ENCODE results near the gene UBA1. TPM values are rescaled to one million over a fixed set of nuclear protein-coding genes. Genes with fewer than 3 reads are reported as not detected.

UBA1 gene
- total RNA-seq, 3 donors from 2014 or later: 160 to 198 (median 172) TPM

- ATAC-seq: no peak
- H3K4me3 ChIP-seq: no peak overlapping the region
These were observed 5.1 kb downstream of the UBA1 start for GRCh38 chrX:47198687-47199080.

GRCh38 chrX:47199286-47199685 is 5.7 kb downstream of the UBA1 start:
- no peak for DNase-seq
- H3K9me3 ChIP-seq: no peaks in the 10 kb centered on the region
- no peak for ATAC-seq
- TF ChIP-seq, protein P1, sequence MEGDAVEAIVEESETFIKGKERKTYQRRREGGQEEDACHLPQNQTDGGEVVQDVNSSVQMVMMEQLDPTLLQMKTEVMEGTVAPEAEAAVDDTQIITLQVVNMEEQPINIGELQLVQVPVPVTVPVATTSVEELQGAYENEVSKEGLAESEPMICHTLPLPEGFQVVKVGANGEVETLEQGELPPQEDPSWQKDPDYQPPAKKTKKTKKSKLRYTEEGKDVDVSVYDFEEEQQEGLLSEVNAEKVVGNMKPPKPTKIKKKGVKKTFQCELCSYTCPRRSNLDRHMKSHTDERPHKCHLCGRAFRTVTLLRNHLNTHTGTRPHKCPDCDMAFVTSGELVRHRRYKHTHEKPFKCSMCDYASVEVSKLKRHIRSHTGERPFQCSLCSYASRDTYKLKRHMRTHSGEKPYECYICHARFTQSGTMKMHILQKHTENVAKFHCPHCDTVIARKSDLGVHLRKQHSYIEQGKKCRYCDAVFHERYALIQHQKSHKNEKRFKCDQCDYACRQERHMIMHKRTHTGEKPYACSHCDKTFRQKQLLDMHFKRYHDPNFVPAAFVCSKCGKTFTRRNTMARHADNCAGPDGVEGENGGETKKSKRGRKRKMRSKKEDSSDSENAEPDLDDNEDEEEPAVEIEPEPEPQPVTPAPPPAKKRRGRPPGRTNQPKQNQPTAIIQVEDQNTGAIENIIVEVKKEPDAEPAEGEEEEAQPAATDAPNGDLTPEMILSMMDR (IDR thresholded peaks at IDR 0.05): no peak
- peaks cover 15% of the 10 kb centered on the region for H3K4me1 ChIP-seq (ENCODE audit: low read depth)
- H3K4me3 ChIP-seq: no peak overlapping the region
- no peaks in the 10 kb centered on the region for H3K36me3 ChIP-seq (ENCODE audit: low read depth)
- intact Hi-C loops (cut with DNase I, micrococcal nuclease): loop anchor here in 1 of 2 donors (10.0 kb wide), 2 partner anchors 186 to 326 kb away; no protein-coding TSS in a partner anchor

More at GRCh38 chrX:47198687-47199080, 5.1 kb downstream of the UBA1 start:
- Histone ChIP-seq H3K36me3 (ENCODE audit: low read depth) (no peaks in the 10 kb centered on the region), H3K9me3 (no peaks in the 10 kb centered on the region), H3K4me1 (ENCODE audit: low read depth) (peaks cover 15% of the 10 kb centered on the region)
- TF ChIP-seq, protein P1 (IDR thresholded peaks at IDR 0.05): no peak
- DNase-seq: no peak
- intact Hi-C loops (cut with DNase I, micrococcal nuclease): loop anchor here in 1 of 2 donors (10.0 kb wide), 2 partner anchors 186 to 326 kb away; no protein-coding TSS in a partner anchor

GRCh38 chrX:47200385-47201150 is 6.9 kb downstream of the UBA1 start:
- DNase-seq (peak in 1 of 3 donors; percentile 50), ATAC-seq (peak; percentile 84)
- Histone ChIP-seq H3K36me3 (ENCODE audit: low read depth) (no peaks in the 10 kb centered on the region), H3K4me3 (no peak overlapping the region), H3K4me1 (ENCODE audit: low read depth) (peaks cover 12% of the 10 kb centered on the region), H3K9me3 (no peaks in the 10 kb centered on the region)
- TF ChIP-seq, protein P1 (IDR thresholded peaks at IDR 0.05): no peak
- intact Hi-C loops (cut with DNase I, micrococcal nuclease): no loop called here

GRCh38 chrX:47201345-47201944 is 7.8 kb downstream of the UBA1 start:
- ATAC-seq (no peak), DNase-seq (no peak)
- H3K9me3 ChIP-seq: no peaks in the 10 kb centered on the region
- TF ChIP-seq, protein P1 (IDR thresholded peaks at IDR 0.05): no peak
- intact Hi-C loops (cut with DNase I, micrococcal nuclease): no loop called here
- no peak overlapping the region for H3K4me3 ChIP-seq
- peaks cover 4% of the 10 kb centered on the region for H3K4me1 ChIP-seq (ENCODE audit: low read depth)
- H3K36me3 ChIP-seq (ENCODE audit: low read depth): no peaks in the 10 kb centered on the region

DNA sequence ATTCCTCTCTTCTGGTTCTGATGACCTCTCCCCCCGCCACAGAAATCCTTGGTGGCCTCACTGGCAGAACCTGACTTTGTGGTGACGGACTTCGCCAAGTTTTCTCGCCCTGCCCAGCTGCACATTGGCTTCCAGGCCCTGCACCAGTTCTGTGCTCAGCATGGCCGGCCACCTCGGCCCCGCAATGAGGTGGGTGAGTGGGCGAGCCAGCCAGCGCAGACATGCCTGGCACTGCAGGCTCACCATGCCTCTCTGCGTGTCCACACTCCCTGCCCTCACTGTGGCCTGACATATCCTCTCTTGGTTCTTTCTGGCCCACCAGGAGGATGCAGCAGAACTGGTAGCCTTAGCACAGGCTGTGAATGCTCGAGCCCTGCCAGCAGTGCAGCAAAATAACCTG is 8.7 kb downstream of the UBA1 start:
- no peak for DNase-seq
- no peaks in the 10 kb centered on the region for H3K36me3 ChIP-seq (ENCODE audit: low read depth)
- TF ChIP-seq, protein P1 (IDR thresholded peaks at IDR 0.05): no peak
- intact Hi-C loops (cut with DNase I, micrococcal nuclease): no loop called here
- ATAC-seq: no peak
- no peaks in the 10 kb centered on the region for H3K9me3 ChIP-seq
- no peaks in the 10 kb centered on the region for H3K4me1 ChIP-seq (ENCODE audit: low read depth)
- H3K4me3 ChIP-seq: no peak overlapping the region

Measured in mucosa of descending colon (tissue), 3 donors.